Measurements from ENCODE around the gene PRLHR. TPM values are rescaled to one million over a fixed set of nuclear protein-coding genes. Genes with fewer than 3 reads are reported as not detected.

PRLHR gene
- polyA plus RNA-seq, 1 donor = 1.1 TPM

DNA sequence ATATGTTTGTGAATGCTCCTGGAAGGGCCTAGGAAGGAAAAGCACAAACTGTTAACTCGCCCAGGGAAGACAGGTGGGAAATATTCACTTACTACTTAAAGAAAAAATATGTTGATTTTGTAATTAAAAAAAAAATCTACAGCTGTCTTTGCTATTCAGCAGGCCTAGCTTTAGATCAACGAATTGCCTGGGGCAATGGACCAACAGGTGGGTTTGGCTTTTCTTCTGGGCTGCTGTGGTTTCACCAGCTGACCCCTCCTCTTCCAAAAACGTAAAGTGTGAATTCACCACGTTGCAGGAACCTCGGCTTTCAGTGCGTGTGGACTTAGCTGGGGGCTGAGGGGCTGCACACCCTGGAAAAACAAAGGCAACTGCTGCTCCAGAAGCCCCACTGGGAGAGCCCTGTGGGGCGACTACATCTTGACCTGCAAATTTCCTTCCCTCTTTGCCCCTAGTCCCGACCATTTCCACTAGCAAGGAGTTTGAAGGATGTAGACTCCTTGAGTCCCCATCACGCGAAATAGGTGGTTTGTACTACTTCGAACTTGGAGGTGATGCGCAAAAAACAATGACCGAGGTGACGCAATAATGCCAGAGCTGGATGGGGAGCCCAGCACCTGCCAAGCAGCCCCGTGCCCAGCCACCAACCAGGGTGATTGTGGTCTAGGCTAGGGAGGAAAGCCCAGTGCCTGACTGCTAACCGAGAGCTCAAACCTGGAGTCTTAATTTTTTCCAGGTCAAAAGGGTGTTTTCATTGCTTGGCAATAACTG is 7.4 kb downstream of the PRLHR start:
- DNase-seq = no peak
- Histone ChIP-seq H3K4me1 (ENCODE audit: control insufficient read depth, insufficient read depth, low read length) (no peaks in the 10 kb centered on the region), H3K36me3 (ENCODE audit: control insufficient read depth, insufficient read depth, low read length) (no peaks in the 10 kb centered on the region), H3K9me3 (ENCODE audit: control insufficient read depth, low read depth, low read length) (no peaks in the 10 kb centered on the region), H3K4me3 (ENCODE audit: low read length) (no peak overlapping the region), H3K27ac (ENCODE audit: low read length) (no peak overlapping the region), H3K27me3 (ENCODE audit: control insufficient read depth, insufficient read depth, low read length) (peaks cover 13% of the 10 kb centered on the region)
- no CpG with 5 or more reads among the region's 16 CpGs for WGBS (ENCODE audit: insufficient coverage, low lambda C conversion rate)

DNA sequence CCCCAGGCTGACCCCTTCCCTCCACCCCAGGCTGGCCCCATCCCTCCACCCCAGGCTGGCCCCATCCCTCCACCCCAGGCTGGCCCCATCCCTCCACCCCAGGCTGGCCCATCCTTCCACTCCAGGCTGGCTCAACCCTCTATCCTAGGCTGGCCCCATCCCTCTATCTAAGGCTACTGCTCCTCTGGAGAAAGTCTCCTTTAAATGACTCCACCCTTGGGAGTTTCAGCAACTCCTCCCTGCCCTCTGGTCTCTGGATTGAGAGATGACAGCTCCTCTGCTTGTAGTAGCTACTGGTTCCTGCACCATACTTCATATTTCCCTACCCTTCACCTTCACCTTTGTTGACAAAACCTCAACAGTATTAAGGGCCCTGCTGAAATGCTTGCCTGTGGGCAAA is 8.5 kb downstream of the PRLHR start:
- H3K36me3 ChIP-seq (ENCODE audit: control insufficient read depth, insufficient read depth, low read length) = no peaks in the 10 kb centered on the region
- no peak overlapping the region for H3K27ac ChIP-seq (ENCODE audit: low read length)
- H3K4me3 ChIP-seq (ENCODE audit: low read length) = no peak overlapping the region
- H3K9me3 ChIP-seq (ENCODE audit: control insufficient read depth, low read depth, low read length) = no peaks in the 10 kb centered on the region
- DNase-seq = no peak
- H3K27me3 ChIP-seq (ENCODE audit: control insufficient read depth, insufficient read depth, low read length) = peaks cover 5% of the 10 kb centered on the region
- H3K4me1 ChIP-seq (ENCODE audit: control insufficient read depth, insufficient read depth, low read length) = no peaks in the 10 kb centered on the region

DNA sequence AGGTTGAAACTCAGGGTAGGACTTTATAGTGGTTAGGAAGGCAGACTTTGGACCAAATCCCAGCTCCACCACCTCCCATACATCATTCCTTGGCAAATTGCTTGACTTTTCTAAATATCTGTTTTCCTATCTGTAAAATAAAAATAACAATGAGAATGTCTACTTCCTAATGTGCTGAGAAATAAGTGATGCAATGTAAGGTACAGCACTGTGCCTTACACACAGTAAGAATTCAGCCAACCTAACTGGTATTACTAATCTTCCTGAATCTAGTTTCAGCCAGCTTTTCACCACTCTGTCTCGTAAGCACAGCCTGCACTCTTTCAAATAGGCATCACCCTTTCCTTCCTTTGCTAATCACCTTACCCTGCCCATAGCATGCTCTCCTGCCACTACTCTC is 9.7 kb downstream of the PRLHR start:
- H3K27ac ChIP-seq (ENCODE audit: low read length) = no peak overlapping the region
- DNase-seq = no peak
- H3K27me3 ChIP-seq (ENCODE audit: control insufficient read depth, insufficient read depth, low read length) = peaks cover 5% of the 10 kb centered on the region
- no peak overlapping the region for H3K4me3 ChIP-seq (ENCODE audit: low read length)
- no peaks in the 10 kb centered on the region for H3K36me3 ChIP-seq (ENCODE audit: control insufficient read depth, insufficient read depth, low read length)
- H3K9me3 ChIP-seq (ENCODE audit: control insufficient read depth, low read depth, low read length) = no peaks in the 10 kb centered on the region
- 80% methylated on average over 1 of the region's 1 CpG for WGBS (ENCODE audit: insufficient coverage, low lambda C conversion rate)
- H3K4me1 ChIP-seq (ENCODE audit: control insufficient read depth, insufficient read depth, low read length) = no peaks in the 10 kb centered on the region

DNA sequence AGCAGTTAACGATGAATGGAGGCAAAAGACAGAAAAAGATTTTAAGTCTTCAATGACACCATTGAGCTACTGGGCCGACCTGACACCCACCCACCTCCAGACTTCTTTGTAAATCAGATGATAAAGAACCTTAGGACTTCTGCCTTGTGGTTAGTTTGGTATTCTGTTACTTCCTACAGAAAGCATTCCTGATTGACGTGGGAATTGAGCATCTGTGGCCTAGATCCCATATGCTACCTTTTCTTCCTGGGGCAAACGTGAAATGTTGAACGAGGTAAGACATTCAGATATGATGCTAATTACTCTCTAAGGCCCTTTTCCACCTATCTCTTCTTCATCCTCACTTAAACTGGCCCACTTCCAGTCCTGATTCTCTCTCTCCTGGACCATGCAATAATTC is 10.2 kb downstream of the PRLHR start:
- H3K36me3 ChIP-seq (ENCODE audit: control insufficient read depth, insufficient read depth, low read length) = no peaks in the 10 kb centered on the region
- peaks cover 5% of the 10 kb centered on the region for H3K27me3 ChIP-seq (ENCODE audit: control insufficient read depth, insufficient read depth, low read length)
- H3K4me1 ChIP-seq (ENCODE audit: control insufficient read depth, insufficient read depth, low read length) = no peaks in the 10 kb centered on the region
- no peak for DNase-seq
- H3K9me3 ChIP-seq (ENCODE audit: control insufficient read depth, low read depth, low read length) = no peaks in the 10 kb centered on the region
- WGBS (ENCODE audit: insufficient coverage, low lambda C conversion rate) = 79% methylated on average over 2 of the region's 5 CpGs
- no peak overlapping the region for H3K27ac ChIP-seq (ENCODE audit: low read length)
- no peak overlapping the region for H3K4me3 ChIP-seq (ENCODE audit: low read length)

DNA sequence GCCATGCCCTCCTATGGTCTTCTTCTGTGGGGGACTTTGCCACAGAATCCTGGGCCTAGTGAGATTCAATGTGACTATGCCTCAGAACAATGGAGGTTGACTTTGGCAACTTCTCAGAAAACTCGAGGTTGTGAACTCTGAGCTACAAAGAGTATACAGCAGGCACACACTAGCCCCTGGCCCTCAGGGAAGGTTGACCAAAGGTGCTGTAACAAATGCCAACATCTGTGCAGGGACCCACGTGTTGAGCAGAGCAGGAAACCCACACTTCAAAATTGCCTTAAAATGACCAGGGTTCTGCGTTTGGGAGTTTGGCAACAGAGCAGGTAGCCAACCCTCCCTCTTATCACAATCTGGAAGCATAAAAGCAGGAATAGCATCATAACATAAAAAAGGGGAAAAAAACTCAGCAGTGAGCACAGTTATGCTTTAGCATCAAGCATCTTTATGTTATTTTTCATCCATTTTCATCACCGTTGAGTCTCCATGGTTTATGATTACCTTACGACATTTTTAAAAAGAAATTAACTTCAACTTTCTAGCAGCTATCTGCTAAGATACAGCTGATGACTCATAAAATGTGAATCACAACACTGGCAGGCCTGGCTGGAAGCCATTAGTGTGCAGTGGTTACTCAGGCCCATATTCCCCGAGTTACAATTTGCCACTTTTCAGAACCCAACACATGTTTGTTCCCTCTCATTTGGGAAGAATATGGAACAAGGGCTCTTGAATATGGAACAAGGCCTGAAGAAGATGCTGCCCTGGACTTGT is 11.1 kb downstream of the PRLHR start:
- no peak for DNase-seq
- H3K36me3 ChIP-seq (ENCODE audit: control insufficient read depth, insufficient read depth, low read length) = no peaks in the 10 kb centered on the region
- 100% methylated on average over 1 of the region's 6 CpGs for WGBS (ENCODE audit: insufficient coverage, low lambda C conversion rate)
- H3K4me1 ChIP-seq (ENCODE audit: control insufficient read depth, insufficient read depth, low read length) = no peaks in the 10 kb centered on the region
- no peaks in the 10 kb centered on the region for H3K9me3 ChIP-seq (ENCODE audit: control insufficient read depth, low read depth, low read length)
- no peak overlapping the region for H3K4me3 ChIP-seq (ENCODE audit: low read length)
- peaks cover 2% of the 10 kb centered on the region for H3K27me3 ChIP-seq (ENCODE audit: control insufficient read depth, insufficient read depth, low read length)
- H3K27ac ChIP-seq (ENCODE audit: low read length) = no peak overlapping the region

DNA sequence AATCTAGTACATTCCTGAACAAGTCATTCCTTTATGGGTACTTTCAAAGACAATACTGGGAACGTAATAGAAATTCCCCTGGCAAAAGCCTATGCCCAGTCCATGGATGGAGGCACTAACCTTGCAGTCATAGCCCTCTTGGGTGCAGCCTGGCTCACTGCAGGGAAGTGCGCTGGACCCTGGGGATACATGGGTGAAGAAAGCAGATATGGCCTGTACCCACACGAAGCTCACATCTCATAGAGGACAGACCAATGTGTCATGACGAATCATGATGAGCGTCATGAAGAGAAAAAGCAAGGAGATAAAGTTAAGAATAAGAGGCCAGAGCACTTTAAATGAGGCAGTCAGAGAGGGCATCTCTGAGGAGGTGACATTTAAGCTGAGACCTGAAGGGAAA is 11.8 kb downstream of the PRLHR start:
- no CpG with 5 or more reads among the region's 5 CpGs for WGBS (ENCODE audit: insufficient coverage, low lambda C conversion rate)
- Histone ChIP-seq H3K36me3 (ENCODE audit: control insufficient read depth, insufficient read depth, low read length) (no peaks in the 10 kb centered on the region), H3K27ac (ENCODE audit: low read length) (no peak overlapping the region), H3K27me3 (ENCODE audit: control insufficient read depth, insufficient read depth, low read length) (no peaks in the 10 kb centered on the region), H3K4me1 (ENCODE audit: control insufficient read depth, insufficient read depth, low read length) (no peaks in the 10 kb centered on the region), H3K4me3 (ENCODE audit: low read length) (no peak overlapping the region), H3K9me3 (ENCODE audit: control insufficient read depth, low read depth, low read length) (no peaks in the 10 kb centered on the region)
- DNase-seq = no peak

DNA sequence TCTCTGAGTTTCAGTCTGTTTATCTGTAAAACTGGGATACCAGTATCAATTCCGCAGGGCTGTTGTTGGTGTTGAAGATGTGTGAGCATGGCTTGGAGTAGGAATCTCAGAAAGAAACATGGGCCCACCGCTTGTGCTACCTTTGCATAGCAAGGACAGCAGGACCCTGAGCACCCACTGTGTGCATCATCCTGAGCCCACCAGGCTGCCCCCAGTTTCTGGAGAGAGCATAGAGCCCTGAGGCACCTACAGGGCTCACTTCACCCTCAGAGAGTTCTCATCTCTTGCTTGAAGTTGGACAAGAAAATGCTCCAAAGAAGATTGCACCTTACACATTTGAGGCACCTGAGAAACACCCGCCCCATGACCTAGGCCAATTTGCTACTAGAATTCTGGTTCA is 12.9 kb downstream of the PRLHR start:
- peaks cover 3% of the 10 kb centered on the region for H3K27me3 ChIP-seq (ENCODE audit: control insufficient read depth, insufficient read depth, low read length)
- WGBS (ENCODE audit: insufficient coverage, low lambda C conversion rate) = no CpG with 5 or more reads among the region's 3 CpGs
- no peak for DNase-seq
- H3K9me3 ChIP-seq (ENCODE audit: control insufficient read depth, low read depth, low read length) = no peaks in the 10 kb centered on the region
- no peak overlapping the region for H3K27ac ChIP-seq (ENCODE audit: low read length)
- no peaks in the 10 kb centered on the region for H3K36me3 ChIP-seq (ENCODE audit: control insufficient read depth, insufficient read depth, low read length)
- no peaks in the 10 kb centered on the region for H3K4me1 ChIP-seq (ENCODE audit: control insufficient read depth, insufficient read depth, low read length)
- no peak overlapping the region for H3K4me3 ChIP-seq (ENCODE audit: low read length)

DNA sequence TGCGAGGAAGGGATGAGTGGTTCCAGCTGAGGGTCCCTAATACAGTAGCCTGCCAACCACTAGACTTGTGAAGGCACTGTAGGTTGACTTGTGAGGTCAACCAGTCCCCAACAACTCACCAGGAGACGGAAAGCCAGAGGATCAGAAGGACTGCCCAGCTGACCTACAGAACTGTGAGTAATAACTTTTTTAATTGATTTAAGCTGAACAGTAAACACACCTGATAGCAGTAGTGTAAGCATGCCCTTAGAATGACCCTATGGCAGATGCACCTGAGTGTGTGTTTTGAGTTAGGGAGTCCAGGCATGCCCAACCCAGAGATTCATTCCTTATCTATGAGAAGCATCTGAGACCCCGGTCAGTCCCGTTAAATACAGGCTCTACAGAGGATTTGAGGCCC is 14.1 kb downstream of the PRLHR start:
- Histone ChIP-seq H3K27me3 (ENCODE audit: control insufficient read depth, insufficient read depth, low read length) (peaks cover 7% of the 10 kb centered on the region), H3K9me3 (ENCODE audit: control insufficient read depth, low read depth, low read length) (no peaks in the 10 kb centered on the region), H3K4me1 (ENCODE audit: control insufficient read depth, insufficient read depth, low read length) (no peaks in the 10 kb centered on the region), H3K27ac (ENCODE audit: low read length) (no peak overlapping the region), H3K36me3 (ENCODE audit: control insufficient read depth, insufficient read depth, low read length) (no peaks in the 10 kb centered on the region), H3K4me3 (ENCODE audit: low read length) (no peak overlapping the region)
- whole genome bisulfite sequencing (ENCODE audit: insufficient coverage, low lambda C conversion rate) = no CpG with 5 or more reads among the region's 4 CpGs
- DNase-seq = no peak

DNA sequence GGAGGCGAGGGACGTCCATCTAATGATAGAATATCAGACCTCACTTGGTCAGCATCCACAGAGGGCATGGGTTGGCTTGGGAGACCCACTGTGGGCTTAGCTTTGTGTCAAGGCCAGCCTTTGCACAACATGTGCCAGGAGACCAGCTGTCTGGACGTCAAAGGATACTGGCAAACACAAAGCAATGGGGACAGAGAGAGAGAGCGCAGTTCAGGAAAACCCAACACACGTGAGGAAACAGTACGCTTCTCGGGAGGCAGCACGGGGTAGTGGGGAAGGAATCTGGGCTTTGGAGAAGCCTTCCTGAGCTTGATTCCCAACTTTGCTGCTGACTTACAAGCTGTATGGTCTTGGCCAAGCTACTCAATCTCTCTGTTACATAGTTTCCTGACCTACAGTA is 14.7 kb downstream of the PRLHR start:
- DNase-seq = no peak
- Histone ChIP-seq H3K9me3 (ENCODE audit: control insufficient read depth, low read depth, low read length) (no peaks in the 10 kb centered on the region), H3K36me3 (ENCODE audit: control insufficient read depth, insufficient read depth, low read length) (no peaks in the 10 kb centered on the region), H3K4me3 (ENCODE audit: low read length) (no peak overlapping the region), H3K27ac (ENCODE audit: low read length) (no peak overlapping the region), H3K27me3 (ENCODE audit: control insufficient read depth, insufficient read depth, low read length) (peaks cover 7% of the 10 kb centered on the region), H3K4me1 (ENCODE audit: control insufficient read depth, insufficient read depth, low read length) (no peaks in the 10 kb centered on the region)
- WGBS (ENCODE audit: insufficient coverage, low lambda C conversion rate) = no CpG with 5 or more reads among the region's 8 CpGs

DNA sequence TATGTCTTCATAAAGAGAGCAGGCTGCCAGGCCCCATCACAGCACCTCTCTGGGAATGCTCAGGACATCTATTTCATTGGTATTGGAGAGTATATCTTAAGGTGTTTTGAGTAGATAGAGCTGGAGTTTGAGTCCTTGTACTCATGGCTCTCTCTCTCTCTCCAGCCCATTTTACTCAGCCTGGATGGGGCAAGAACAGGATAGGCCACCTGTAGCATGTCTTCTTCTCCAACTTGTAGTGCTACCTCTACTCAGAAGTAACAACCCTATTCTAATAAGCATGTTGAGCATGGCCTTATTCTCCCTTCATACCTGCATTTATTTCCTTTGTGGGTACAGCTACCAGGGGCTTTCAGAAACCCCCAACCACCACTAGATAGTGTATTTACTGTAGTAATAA is 21.9 kb downstream of the PRLHR start:
- Histone ChIP-seq H3K27ac (ENCODE audit: low read length) (no peak overlapping the region), H3K4me1 (ENCODE audit: control insufficient read depth, insufficient read depth, low read length) (no peaks in the 10 kb centered on the region), H3K36me3 (ENCODE audit: control insufficient read depth, insufficient read depth, low read length) (no peaks in the 10 kb centered on the region), H3K27me3 (ENCODE audit: control insufficient read depth, insufficient read depth, low read length) (peaks cover 9% of the 10 kb centered on the region), H3K4me3 (ENCODE audit: low read length) (no peak overlapping the region), H3K9me3 (ENCODE audit: control insufficient read depth, low read depth, low read length) (no peaks in the 10 kb centered on the region)
- DNase-seq = no peak
